Measurements from ENCODE around the gene DDR2. TPM values are rescaled to one million over a fixed set of nuclear protein-coding genes. Genes with fewer than 3 reads are reported as not detected.

DDR2 gene
- total and polyA plus RNA-seq, 12 donors: 5.1 to 32.0 (median 20.8) TPM

GRCh38 chr1:162701286-162701685 lies 69.0 kb downstream of the DDR2 start:
- H3K9me3 ChIP-seq: no peaks in the 10 kb centered on the region
- ATAC-seq (no peak), DNase-seq (no peak)
- H3K4me3 ChIP-seq: no peak overlapping the region
- no peak overlapping the region for H3K27ac ChIP-seq
- 76 to 81% methylated on average over 1 of the region's 1 CpG for WGBS, 2 donors
- peaks cover 10 to 66% (median 32%) of the 10 kb centered on the region in 9 donors for H3K4me1 ChIP-seq
- H3K27me3 ChIP-seq: no peaks in the 10 kb centered on the region
- H3K36me3 ChIP-seq: peaks cover 0 to 5% (median 0%) of the 10 kb centered on the region in 9 donors
- intact Hi-C loops (cut with DNase I): no loop called here
- no peak for TF ChIP-seq CTCF (IDR thresholded peaks at IDR 0.05)

- ATAC-seq: no peak
- intact Hi-C loops (cut with DNase I): no loop called here
- DNase-seq: no peak
- no peak for TF ChIP-seq CTCF (IDR thresholded peaks at IDR 0.05)
- Histone ChIP-seq H3K36me3 (peaks cover 0 to 5% (median 0%) of the 10 kb centered on the region in 9 donors), H3K9me3 (no peaks in the 10 kb centered on the region), H3K4me3 (no peak overlapping the region), H3K27ac (no peak overlapping the region), H3K4me1 (peaks cover 10 to 56% (median 22%) of the 10 kb centered on the region in 9 donors), H3K27me3 (no peaks in the 10 kb centered on the region)
- WGBS, 2 donors: 80 to 90% methylated on average over 2 of the region's 2 CpGs
Measured at GRCh38 chr1:162702628-162703027, 70.4 kb downstream of the DDR2 start.

GRCh38 chr1:162703708-162704107 lies 71.4 kb downstream of the DDR2 start:
- intact Hi-C loops (cut with DNase I): no loop called here
- Histone ChIP-seq H3K36me3 (peaks cover 0 to 5% (median 0%) of the 10 kb centered on the region in 9 donors), H3K27me3 (no peaks in the 10 kb centered on the region), H3K27ac (no peak overlapping the region), H3K9me3 (no peaks in the 10 kb centered on the region), H3K4me1 (peaks cover 8 to 59% (median 19%) of the 10 kb centered on the region in 9 donors), H3K4me3 (no peak overlapping the region)
- ATAC-seq: peak in 7 of 8 donors; percentile 30 to 74 (median 43)
- peak; percentile 26 to 59 for DNase-seq
- TF ChIP-seq CTCF (IDR thresholded peaks at IDR 0.05): no peak
- WGBS, 2 donors: 62 to 77% methylated on average over 4 of the region's 4 CpGs

GRCh38 chr1:162704673-162705424 lies 72.6 kb downstream of the DDR2 start:
- DNase-seq: peak; percentile 31 to 46
- peaks cover 0 to 5% (median 0%) of the 10 kb centered on the region in 9 donors for H3K36me3 ChIP-seq
- WGBS, 2 donors: 57 to 66% methylated on average over 11 of the region's 11 CpGs
- H3K27me3 ChIP-seq: no peaks in the 10 kb centered on the region
- H3K4me1 ChIP-seq: peaks cover 14 to 62% (median 23%) of the 10 kb centered on the region in 9 donors
- peak; percentile 28 to 83 (median 68) for ATAC-seq
- intact Hi-C loops (cut with DNase I): no loop called here
- H3K27ac ChIP-seq: peak overlapping the region in 4 of 10 donors; percentile 28 to 60 (median 40)
- H3K4me3 ChIP-seq: no peak overlapping the region
- H3K9me3 ChIP-seq: no peaks in the 10 kb centered on the region
- no peak for TF ChIP-seq CTCF (IDR thresholded peaks at IDR 0.05)
